ELF-1 (cell line): ENCODE results near the gene NUP133.
"Not testable (repeated sequence)": the region's sequence is repeated elsewhere in the genome, so short reads cannot be mapped to it uniquely, and the experiment has no call there.

Experiments used
- DNase-seq: peaks from one replicate; pipeline ENCODE4 v3.0.0-alpha.2; 2016; ENCODE audit warnings: low read depth, low spot score

The NUP133 gene

DNA sequence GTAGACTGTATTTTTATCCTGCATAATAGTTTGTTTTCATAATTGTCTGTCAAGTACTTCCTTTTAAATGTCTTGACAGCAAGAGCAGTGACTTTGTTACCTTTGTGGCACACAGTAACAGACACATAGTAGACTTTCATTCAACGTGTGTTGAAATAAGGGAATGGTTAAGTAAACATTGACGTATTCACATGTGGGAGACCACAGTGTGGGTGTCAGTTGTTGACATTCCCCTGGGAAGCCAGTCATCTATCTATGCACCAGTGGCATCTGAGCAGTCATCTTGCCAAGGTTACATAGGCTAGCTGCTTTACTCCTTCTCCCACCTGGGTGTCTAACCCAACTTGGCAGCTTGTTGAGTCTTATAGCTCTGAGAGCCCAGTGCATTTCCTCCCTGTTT is 1.4 kb upstream of the NUP133 start:
- DNase-seq, result no peak

DNA sequence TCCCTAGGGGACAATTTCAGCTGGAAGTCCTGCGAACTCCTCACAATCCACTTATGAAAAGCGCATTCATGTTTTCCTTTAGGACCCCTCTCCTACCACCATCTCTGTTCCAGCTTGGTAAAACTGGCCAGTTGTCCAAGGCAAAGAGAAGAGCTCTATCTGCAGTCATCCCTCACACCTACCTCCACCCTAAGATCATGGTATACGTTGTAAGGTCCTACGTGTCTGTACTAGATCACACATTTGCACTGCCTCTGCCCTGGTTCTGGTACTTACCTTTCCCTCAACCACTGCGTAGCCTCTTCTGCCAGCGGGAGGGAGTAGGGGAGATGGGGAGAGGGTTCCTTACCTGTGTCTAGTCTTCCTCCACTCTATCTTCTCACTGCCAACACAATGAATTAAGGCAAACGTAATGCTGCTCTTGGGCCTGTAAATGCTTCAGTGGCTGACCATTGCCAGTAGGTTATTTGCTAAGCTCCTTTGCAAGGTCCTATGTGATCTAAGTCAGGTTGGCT is 739 bp upstream of the NUP133 start:
- DNase-seq, result no peak

DNA sequence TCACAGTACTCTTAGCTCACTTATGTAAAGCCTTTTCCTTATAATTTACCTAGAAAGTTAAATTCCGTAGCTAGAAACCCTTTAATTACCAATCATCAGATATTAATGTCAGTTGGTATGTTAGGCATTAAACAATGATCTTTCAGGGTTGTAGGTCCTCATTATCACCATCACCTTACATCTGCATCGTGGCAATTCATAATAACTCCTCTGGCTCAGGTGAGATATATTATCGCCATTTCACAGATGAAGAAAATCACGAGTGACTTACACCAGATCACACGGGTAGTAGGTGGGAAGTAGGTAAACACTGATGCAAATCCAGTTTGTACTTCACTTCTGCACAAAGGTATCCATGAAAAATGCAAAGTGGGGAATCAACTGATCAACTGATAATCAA is 639 bp downstream of the NUP133 start:
- DNase-seq, result no peak

DNA sequence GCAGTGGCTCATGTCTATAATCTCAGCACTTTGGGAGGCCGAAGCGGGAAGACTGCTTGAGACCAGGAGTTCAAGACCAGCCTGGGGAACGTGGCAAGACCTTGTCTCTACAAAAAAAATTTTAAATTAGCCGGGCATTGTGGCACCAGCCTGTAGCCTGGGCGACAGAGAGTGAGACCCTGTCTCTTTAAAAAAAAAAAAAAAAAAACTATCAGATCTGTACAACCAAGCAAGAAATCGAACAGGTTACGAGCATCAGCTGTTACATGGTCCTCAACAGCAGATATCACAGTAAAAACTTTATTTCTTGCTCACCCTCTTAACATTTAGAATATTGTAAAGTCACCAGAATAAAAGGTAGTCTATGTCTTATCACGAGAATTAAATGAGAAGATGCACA is 1.5 kb downstream of the NUP133 start:
- DNase-seq, result no peak

DNA sequence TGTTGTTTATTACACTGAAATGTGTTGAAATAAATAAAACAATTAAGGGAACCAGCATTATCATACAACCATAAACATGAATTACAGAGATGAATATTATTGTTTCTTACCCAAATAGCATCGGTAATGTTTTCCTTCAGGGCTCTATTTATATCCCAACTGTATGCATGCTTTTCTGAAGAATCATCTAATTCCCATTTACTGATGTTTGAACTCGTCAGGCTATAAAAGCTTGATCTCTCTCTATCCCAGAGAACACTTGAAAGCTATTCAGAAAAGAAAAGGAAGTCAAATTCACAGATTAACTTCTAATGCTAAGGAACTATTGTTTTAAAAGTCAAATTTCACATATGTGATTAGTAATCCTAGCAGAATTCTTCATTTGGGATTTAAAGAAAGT is 12.4 kb downstream of the NUP133 start:
- DNase-seq, result no peak

DNA sequence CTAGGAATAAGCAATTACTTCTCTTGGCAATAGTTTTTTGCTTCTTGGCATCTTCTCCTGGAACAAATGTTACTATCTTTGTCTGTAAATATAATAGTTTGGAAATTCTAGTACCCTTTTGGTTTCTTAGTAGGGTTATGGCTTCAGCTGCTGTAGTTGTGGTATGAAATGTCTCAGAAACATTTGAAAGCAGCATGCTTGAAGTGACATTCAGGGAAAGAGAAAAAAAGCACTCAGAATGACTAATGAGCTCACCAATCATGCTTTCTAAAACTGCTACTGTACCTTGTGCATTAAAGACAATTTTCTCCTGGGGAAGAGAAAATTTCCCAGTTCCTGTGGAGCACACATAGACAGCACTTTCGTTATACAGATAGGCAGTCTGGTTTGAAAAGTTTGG is 21.0 kb downstream of the NUP133 start:
- DNase-seq, result no peak

DNA sequence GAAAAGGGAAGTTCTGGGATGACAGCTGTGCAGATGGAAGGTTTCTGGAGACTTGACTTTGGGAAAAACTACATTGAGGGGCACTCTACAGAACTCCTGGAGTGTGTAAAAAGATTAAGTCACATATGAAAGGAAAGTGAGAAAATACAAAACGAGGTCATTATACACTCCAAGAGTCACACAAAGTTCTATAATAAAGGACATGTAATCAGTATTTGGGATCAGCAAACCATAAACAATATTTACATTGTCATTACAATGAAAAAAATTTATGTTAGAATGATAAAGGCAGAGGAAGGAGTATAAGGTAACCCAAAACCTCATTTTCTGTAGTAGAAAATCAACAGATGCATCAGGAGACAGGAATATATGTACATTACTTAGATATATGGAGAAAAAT is 22.8 kb downstream of the NUP133 start:
- no peak for DNase-seq

DNA sequence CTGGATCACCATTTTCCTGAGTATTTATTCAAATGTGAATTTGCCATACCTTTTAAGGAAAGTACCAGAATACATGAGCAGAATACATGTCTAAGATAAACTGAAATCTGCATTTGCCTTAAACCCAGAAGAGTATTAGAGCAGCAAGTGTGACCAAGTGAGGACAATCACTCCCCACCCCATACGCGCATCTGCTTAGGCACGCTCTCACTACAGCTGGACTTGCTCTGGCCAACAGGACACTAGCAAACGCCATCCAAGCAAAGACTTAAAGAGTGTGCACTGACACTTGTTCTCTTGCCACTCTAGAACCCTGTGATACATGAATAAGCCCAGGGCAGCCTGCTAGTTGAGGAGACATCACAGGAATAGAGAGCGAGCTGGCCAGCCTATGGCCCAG is 25.6 kb downstream of the NUP133 start:
- no peak for DNase-seq

DNA sequence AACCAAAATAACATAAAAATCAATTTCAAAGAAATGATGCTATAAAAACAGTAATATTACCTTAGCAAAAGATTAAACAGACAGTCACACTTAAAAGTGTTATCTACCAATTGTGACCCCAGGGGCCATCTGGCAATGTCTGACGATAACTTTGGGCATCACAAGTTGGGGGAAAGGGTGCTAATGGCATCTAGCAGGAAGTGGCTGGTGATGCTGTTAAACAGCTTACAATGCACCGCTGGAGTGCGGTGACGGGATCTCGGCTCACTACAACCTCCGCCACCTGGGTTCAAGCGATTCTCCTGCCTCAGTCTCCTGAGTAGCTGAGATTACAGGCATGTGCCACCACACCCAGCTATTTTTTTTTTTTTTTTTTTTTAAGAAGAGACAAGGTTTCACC is 27.6 kb downstream of the NUP133 start:
- DNase-seq, result no peak

DNA sequence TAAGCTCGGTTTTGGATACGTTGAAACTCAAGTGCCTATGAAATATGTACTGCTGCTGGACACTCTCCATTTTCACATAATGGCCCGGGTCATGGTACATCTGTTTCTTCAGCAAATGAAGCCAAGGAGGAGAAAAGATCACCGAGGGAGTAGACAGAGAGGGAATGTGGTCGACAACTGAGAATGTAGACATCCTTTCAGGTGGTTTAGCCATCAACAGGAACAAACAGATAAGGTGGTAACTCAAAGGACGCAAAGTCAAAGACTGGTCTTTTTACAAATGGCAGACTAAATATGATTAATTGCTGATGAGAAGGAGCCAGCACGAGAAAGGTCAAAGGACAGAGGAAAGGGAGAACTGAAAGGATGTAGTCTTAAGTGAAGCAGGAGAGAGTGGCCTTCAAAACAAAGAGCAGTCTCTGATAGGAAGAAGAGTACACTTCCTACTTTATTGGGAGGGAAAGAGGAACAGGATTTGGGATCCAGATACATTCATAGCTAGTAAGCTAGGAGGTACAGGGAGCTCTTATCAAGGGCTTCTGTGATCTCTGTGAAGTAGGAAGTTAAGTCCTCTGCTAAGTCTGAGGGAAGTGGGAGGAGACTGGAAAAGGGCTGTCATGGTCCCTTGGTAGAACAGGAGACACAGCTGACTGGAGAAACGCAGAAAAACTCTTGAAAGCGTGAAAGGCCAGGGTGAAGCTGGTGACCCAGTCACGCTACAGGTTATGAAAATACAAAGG is 28.3 kb downstream of the NUP133 start:
- DNase-seq, result no peak

DNA sequence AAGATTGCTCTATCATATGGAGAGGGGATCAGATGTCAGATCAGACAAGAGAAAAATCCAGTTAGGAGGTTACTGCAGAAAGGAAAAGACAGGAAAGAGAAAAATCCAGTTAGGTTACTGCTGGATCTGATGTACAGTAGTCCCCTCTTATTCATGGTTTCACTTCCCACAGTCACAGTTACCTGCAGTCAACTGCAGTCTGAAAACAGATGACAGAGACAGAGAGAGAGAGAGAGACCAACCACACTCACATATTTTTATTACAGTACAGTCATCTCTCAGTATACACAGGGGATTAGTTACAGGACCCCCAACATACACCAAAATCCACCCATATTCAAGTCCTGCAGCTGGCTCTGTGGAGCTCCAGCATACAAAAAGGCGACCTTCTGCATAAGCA is 29.3 kb downstream of the NUP133 start:
- DNase-seq, result no peak

DNA sequence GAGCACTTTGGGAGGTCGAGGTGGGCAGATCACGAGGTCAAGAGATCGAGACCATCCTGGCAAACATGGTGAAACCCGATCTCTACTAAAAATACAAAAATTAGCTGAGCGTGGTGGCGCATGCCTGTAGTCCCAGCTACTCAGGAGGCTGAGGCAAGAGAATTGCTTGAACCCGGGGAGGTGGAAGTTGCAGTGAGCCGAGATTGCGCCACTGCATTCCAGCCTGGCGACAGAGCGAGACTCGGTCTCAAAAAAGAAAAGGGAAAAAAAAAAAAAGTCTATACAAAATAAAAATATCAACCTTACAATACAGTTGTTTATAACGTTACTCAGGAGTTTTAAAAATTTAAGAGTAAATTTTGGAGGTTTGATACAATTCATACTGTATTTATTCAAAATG is 32.3 kb downstream of the NUP133 start:
- DNase-seq, result not testable (repeated sequence)

DNA sequence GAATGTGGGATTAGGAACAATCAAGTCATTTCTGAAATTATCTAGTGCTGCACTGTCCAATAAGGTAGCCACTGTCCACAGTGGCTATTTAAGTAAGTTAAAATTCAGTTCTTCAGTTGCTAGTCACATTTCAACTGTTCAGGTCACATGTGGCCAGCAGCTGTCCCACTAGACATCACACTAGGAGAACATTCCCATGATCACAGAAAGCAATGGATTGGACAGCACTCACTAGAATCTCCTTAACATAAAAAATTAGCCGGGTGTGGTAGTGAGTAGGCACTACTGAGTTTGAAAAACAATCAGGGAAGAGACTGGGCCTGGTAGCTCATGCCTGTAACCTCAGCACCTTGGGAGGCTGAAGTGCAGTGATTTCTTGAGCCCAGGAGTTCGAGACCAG is 33.6 kb downstream of the NUP133 start:
- no peak for DNase-seq

DNA sequence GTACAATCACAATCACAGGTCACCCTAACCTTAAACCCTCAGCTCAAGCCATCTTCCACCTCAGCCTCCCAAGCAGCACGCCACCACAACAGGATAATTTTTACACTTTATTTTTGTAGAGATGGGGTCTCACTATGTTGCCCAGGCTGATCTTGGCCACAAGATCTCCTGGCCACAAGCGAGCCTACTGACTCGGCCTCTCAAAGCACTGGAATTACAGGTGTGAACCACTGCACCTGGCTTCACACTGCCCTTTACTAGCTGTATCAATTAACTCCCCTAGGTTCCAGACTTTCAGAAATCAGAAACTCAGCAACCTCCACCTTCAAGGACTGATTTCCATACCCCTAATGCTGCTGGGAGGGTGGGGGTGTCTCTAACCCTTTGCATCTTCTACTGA is 37.0 kb downstream of the NUP133 start:
- DNase-seq, result no peak

DNA sequence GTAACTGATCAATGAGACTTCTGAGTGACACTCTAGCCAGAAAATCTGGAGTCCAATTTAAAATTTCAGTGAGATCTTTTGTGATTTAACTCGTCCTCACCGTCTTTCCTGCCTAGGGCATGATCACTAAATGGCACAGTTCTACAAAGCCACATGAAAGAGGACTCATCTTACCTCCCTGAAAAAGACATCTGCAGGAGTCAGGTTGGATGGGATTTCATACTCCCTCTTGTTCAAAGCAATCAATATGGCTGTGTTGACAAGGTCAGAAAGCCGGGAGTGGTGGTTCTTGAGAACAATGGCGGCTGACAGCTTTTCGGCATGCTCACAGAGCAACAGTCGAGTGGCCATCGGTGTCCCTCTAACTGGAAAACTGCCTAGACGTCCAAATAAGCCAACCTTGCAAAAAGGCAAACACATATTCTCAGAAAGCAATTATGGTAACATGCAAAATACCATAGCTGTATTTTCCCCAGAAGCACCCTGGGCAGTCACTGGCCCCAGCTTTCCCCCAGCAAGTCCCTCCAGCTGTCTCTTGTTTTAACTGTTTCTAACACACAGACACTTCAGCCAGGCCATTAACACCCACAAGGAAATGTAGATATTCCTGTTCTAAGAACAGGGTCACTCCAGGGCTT is 37.6 kb downstream of the NUP133 start:
- no peak for DNase-seq

DNA sequence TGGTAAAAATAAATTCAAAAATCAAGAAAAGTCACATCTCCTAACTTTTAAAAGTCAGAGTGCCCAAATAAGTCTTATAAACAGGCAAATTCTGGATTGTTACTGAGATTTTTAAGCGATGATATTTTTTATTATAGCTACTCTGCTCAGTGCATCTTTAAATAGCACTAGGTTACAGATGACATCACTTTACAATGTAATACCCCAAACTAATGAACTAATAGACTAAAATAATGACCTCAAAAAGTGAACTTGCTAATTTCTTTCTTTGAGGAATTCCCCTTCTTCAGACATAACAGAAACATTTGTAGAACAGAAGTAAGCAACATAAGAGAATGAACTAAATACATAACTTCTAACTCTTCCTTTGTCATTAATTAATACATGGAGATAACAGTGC is 41.3 kb downstream of the NUP133 start:
- DNase-seq, result no peak

DNA sequence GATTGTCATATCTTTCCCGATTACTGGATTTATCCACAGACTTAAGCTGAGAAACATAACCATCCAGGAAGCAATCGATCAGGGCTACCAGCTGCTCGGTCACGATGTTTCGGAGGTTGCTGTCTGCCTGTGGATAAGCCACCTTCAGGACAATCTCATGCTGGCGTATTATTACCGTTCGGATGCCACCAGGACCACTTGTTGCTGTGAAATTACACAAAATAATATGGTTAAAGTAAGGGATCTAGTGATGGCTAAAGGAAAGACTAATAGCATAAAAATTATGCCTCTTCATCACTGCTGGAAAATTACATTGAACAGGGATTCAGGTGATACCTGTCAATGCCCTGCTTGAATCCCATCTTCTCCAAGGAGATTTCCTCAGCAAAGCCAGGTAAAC is 43.5 kb downstream of the NUP133 start:
- DNase-seq, result no peak

DNA sequence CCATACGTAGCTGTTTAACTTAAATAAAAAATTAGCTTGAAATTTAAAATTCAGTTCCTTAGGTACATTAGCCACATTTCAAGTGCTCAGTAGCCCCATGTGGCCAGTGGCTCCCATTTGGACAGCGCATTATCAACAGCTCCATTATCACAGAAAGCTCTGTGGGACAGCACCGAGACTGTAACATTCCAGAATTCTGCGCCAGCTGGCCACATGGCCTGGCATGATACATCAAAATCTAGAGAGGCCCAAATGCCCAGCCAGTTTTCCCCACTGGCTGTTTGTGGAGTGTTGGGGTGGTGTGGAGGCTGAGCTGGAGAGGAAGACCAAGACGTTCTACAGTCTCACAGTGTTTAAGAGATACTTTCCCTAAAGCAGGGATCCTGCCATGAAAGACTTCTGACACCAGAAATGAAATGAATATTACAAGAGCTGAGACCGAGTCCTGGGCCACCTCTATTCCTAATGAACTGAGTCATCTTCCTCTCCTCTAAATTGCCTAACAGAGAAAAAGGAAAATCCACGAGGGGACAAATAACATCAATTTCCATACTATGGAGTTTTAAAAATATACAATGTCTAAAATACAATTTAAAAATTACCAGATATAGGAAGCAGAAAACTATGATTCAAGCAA is 47.0 kb downstream of the NUP133 start:
- no peak for DNase-seq

DNA sequence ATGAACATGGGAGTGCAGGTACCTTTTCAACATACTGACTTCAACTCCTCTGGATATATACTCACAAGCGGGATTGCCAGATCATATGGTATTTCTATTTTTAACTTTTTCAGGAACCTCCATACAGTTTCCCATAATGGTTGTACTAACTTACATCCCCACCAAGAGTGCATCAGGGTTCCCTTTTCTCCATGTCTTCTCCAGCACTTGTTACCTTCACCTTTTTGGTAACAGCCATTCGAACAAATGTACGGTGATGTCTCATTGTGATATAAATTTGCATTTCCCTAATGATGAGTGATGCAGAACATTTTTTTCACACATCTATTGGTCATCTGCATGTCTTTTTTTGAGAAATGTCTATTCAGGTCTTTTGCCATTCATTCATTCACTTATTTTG is 48.3 kb downstream of the NUP133 start:
- DNase-seq, result no peak

DNA sequence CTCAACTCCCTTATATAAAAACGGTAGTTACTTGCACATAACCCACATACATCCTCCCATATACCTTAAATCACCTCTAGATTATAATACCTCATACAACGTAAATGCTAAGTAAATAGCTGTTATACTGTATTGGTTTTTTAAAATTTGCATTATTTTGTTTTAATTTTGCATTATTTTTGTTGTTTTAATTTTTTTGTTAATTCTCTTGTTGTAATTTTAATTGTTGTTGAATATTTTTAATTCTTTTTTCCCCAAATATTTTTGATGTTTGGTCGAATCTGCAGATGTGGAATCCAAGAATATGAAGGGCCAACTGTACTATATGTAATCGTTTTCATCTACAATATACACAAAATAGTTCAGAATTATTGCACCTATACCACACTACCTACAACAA is 50.7 kb downstream of the NUP133 start:
- DNase-seq, result no peak

DNA sequence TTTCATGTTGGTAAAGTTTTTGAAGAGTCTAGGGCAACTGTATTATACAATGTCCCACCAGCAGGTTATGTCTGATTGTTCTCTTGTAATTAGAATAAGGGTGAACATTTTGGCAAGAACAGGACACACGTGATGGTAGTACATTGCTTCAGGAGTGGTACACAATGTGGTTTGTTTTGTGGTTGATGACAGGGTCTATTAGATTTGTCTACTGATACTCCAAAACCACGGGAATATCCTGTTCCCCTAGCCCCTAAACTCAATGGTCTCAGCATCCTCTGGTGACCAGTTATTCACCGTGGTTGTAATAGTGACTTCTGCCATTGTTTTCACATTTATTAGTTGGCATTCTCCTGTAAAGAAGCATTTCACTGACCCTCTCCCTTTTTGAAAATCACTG is 52.1 kb downstream of the NUP133 start:
- no peak for DNase-seq

DNA sequence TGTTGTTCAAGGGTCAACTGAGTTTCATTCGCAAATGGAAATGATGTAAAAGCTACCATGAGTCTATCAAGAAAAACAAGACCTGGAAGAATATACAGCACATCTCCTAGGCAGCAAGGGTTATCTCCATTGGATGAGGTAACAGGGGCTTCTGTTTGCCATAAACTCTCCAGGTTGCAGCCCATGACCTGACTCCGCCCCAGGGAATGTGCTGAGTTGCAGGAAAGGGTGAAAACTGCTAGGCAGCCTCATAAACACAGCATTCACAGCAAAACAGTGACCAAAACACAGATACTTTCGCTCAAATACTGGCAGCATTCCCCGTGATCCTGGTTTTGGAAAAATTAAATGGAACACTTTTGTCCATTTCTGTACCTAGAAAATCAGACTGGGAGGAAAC is 54.1 kb downstream of the NUP133 start:
- DNase-seq, result peak; percentile 66
